H9 (cell line): ENCODE results near the gene LDB2. TPM values are rescaled to one million over a fixed set of nuclear protein-coding genes. Genes with fewer than 3 reads are reported as not detected.

ENCODE experiments used
- DNase-seq: peaks from one replicate; pipeline ENCODE4 v3.0.0-alpha.2; 2017
- H2AFZ ChIP-seq: one replicate; pipeline ENCODE4 v1.6.1; 2013; ENCODE audit warnings: mild to moderate bottlenecking, low read length, control low read depth, moderate library complexity
- H2AK5ac ChIP-seq: 2 replicates; pipeline ENCODE4 v1.6.1; 2013; ENCODE audit warnings: low read length, control low read depth, mixed read lengths; ENCODE audit not compliant: insufficient read length
- H2BK120ac ChIP-seq: one replicate; pipeline ENCODE4 v1.6.1; 2013; ENCODE audit warnings: low read depth, mild to moderate bottlenecking, low read length, control low read depth, inconsistent platforms; ENCODE audit not compliant: poor library complexity, severe bottlenecking
- H2BK12ac ChIP-seq: 2 replicates; pipeline ENCODE4 v1.6.1; 2013; ENCODE audit warnings: low read length, control low read depth, mixed read lengths, low read depth; ENCODE audit not compliant: insufficient read length
- H2BK15ac ChIP-seq: 2 replicates; pipeline ENCODE4 v1.6.1; 2013; ENCODE audit warnings: low read depth, low read length, control low read depth
- H2BK20ac ChIP-seq: one replicate; pipeline ENCODE4 v1.6.1; 2013; ENCODE audit warnings: low read depth, mild to moderate bottlenecking, low read length, control low read depth, inconsistent platforms; ENCODE audit not compliant: poor library complexity, severe bottlenecking
- H2BK5ac ChIP-seq: 2 replicates; pipeline ENCODE4 v1.6.1; 2013; ENCODE audit warnings: low read length, control low read depth, mixed read lengths; ENCODE audit not compliant: insufficient read length
- H3K14ac ChIP-seq: 2 replicates; pipeline ENCODE4 v1.6.1; 2013; ENCODE audit warnings: low read length, control low read depth; ENCODE audit not compliant: insufficient read depth
- H3K18ac ChIP-seq: 2 replicates; pipeline ENCODE4 v1.6.1; 2013; ENCODE audit warnings: low read depth, mild to moderate bottlenecking, mixed read lengths, low read length, control low read depth; ENCODE audit not compliant: insufficient read length
- H3K23ac ChIP-seq: 2 replicates; pipeline ENCODE4 v1.6.1; 2013; ENCODE audit warnings: low read length, control low read depth, mixed read lengths, low read depth; ENCODE audit not compliant: insufficient read length
- H3K23me2 ChIP-seq: 2 replicates; pipeline ENCODE4 v1.6.1; 2013; ENCODE audit warnings: low read depth, mild to moderate bottlenecking, mixed read lengths, low read length, control low read depth; ENCODE audit not compliant: insufficient read length, poor library complexity, severe bottlenecking
- H3K27ac ChIP-seq: 2 replicates; pipeline ENCODE4 v1.5.1; 2013; ENCODE audit warnings: low read length, control low read depth, mixed read lengths, low read depth; ENCODE audit not compliant: insufficient read length
- H3K27me3 ChIP-seq: 2 replicates; pipeline ENCODE4 v1.6.1; 2013; ENCODE audit warnings: low read length, control low read depth, inconsistent platforms; ENCODE audit not compliant: insufficient read depth
- H3K4ac ChIP-seq: 2 replicates; pipeline ENCODE4 v1.6.1; 2013; ENCODE audit warnings: low read depth, mild to moderate bottlenecking, control low read depth, inconsistent platforms, low read length, moderate library complexity
- H3K4me1 ChIP-seq: 2 replicates; pipeline ENCODE4 v1.6.1; 2013; ENCODE audit warnings: low read length, control low read depth, inconsistent platforms; ENCODE audit not compliant: insufficient read depth
- H3K4me2 ChIP-seq: 2 replicates; pipeline ENCODE4 v1.6.1; 2013; ENCODE audit warnings: low read length, control low read depth, mixed read lengths; ENCODE audit not compliant: insufficient read length, insufficient read depth
- H3K56ac ChIP-seq: 2 replicates; pipeline ENCODE4 v1.6.1; 2013; ENCODE audit warnings: low read depth, mild to moderate bottlenecking, mixed read lengths, low read length, control low read depth; ENCODE audit not compliant: insufficient read length
- H3K79me1 ChIP-seq: 2 replicates; pipeline ENCODE4 v1.6.1; 2013; ENCODE audit warnings: low read depth, mild to moderate bottlenecking, moderate library complexity, low read length, control low read depth, inconsistent platforms; ENCODE audit not compliant: insufficient read depth, poor library complexity, severe bottlenecking
- H3K79me2 ChIP-seq: 2 replicates; pipeline ENCODE4 v1.6.1; 2013; ENCODE audit warnings: low read length, control low read depth, inconsistent platforms; ENCODE audit not compliant: insufficient read depth
- H3K9ac ChIP-seq: 2 replicates; pipeline ENCODE4 v1.6.1; 2013; ENCODE audit warnings: low read length, control low read depth, mixed read lengths; ENCODE audit not compliant: insufficient read length; ENCODE audit errors: extremely low read depth
- H3K9me3 ChIP-seq: one replicate; pipeline ENCODE4 v1.6.1; 2013; ENCODE audit warnings: low read depth, low read length, inconsistent platforms; ENCODE audit not compliant: control insufficient read depth
- H3T11ph ChIP-seq: one replicate; pipeline ENCODE4 v1.6.1; 2013; ENCODE audit warnings: mild to moderate bottlenecking, low read length, control low read depth, inconsistent platforms
- H4K20me1 ChIP-seq: one replicate; pipeline ENCODE4 v1.6.1; 2013; ENCODE audit not compliant: control insufficient read depth, insufficient read length, insufficient read depth
- H4K5ac ChIP-seq: 2 replicates; pipeline ENCODE4 v1.6.1; 2013; ENCODE audit warnings: low read depth, mild to moderate bottlenecking, mixed read lengths, low read length, control low read depth; ENCODE audit not compliant: insufficient read length
- H4K8ac ChIP-seq: replicated peaks from 2 replicates; pipeline ENCODE4 v1.6.1; 2013; ENCODE audit warnings: low read length, control low read depth, mixed read lengths, low read depth; ENCODE audit not compliant: insufficient read length
- H4K91ac ChIP-seq: 2 replicates; pipeline ENCODE4 v1.6.1; 2013; ENCODE audit warnings: low read depth, mild to moderate bottlenecking, moderate library complexity, mixed read lengths, low read length, control low read depth; ENCODE audit not compliant: insufficient read length
- H3K27ac Mint-ChIP-seq, 3 experiments: 2 replicates in 2 of 3; 3 replicates in 1 of 3; pipeline ENCODE4 v1.8.0; 2020 to 2021; ENCODE audit warnings: mixed read lengths in 3 of 3, mild to moderate bottlenecking in 1 of 3, moderate library complexity in 1 of 3
- H3K27me3 Mint-ChIP-seq: 2 replicates; pipeline ENCODE4 v1.8.0; 2021; ENCODE audit warnings: low read depth, mild to moderate bottlenecking, moderate library complexity, mixed read lengths
- H3K36me3 Mint-ChIP-seq, 3 experiments: 2 replicates in 2 of 3; 3 replicates in 1 of 3; pipeline ENCODE4 v1.8.0; 2020 to 2021; ENCODE audit warnings: low read depth in 3 of 3, mixed read lengths in 3 of 3; ENCODE audit not compliant: insufficient read depth in 1 of 3
- H3K4me1 Mint-ChIP-seq, 2 experiments: 2 replicates each; pipeline ENCODE4 v1.8.0; 2020; ENCODE audit warnings: mixed read lengths in 2 of 2
- H3K4me3 Mint-ChIP-seq, 2 experiments: 2 replicates in 1 of 2; 3 replicates in 1 of 2; pipeline ENCODE4 v1.8.0; 2020 to 2021; ENCODE audit warnings: mild to moderate bottlenecking in 2 of 2, mixed read lengths in 2 of 2, moderate library complexity in 1 of 2
- H3K9me3 Mint-ChIP-seq, 2 experiments: 2 replicates in 1 of 2; 3 replicates in 1 of 2; pipeline ENCODE4 v1.8.0; 2020; ENCODE audit warnings: mild to moderate bottlenecking in 2 of 2, mixed read lengths in 2 of 2, moderate library complexity in 1 of 2
- CTCF ChIP-seq: fragments of 200-600 bp; sonication (generic); conservative IDR thresholded peaks from 3 replicates; pipeline ENCODE4 v1.8.0; 2021; ENCODE audit warnings: antibody characterized with exemption, mild to moderate bottlenecking
- WGBS: extraction: QIAGEN DNeasy Blood & Tissue Kit; methylation state at CpG from one replicate; pipeline ENCODE4 v1.1.7; 2013; ENCODE audit warnings: missing lambda C conversion rate, low lambda C conversion rate, mixed read lengths; ENCODE audit not compliant: insufficient read length; ENCODE audit errors: extremely low coverage; 5-methylcytosine and 5-hydroxymethylcytosine counted together
- total RNA-seq: library from RNA; stranded (reverse); gene quantifications from 2 replicates; pipeline ENCODE4 v1.2.1, GENCODE V29; 2021

LDB2 gene
- total RNA-seq, 1 experiment from 2014 or later, result 22.5 TPM

- Histone ChIP-seq H3K4me1 (peaks cover 16% of the 10 kb centered on the region; the same call in 1 of the 2 replicates), H3K9ac (no peak overlapping the region), H3K79me2 (no peaks in the 10 kb centered on the region), H3K79me1 (no peaks in the 10 kb centered on the region), H3K18ac (no peak overlapping the region), H3K9me3 (no peaks in the 10 kb centered on the region), H4K91ac (no peak overlapping the region), H2AFZ (no peak overlapping the region), H4K5ac (no peak overlapping the region), H2BK15ac (no peak overlapping the region), H3K14ac (no peak overlapping the region), H3K56ac (no peak overlapping the region), H3T11ph (no peak overlapping the region), H3K4ac (no peak overlapping the region), H3K27ac (no peak overlapping the region), H3K23me2 (no peaks in the 10 kb centered on the region), H4K8ac (no peak overlapping the region), H2AK5ac (no peak overlapping the region), H2BK12ac (no peak overlapping the region), H2BK5ac (no peak overlapping the region), H3K23ac (no peak overlapping the region), H3K27me3 (no peaks in the 10 kb centered on the region), H4K20me1 (no peaks in the 10 kb centered on the region), H3K4me2 (no peak overlapping the region), H2BK120ac (no peak overlapping the region), H2BK20ac (no peak overlapping the region)
- Mint-ChIP-seq H3K27ac (no peak overlapping the region; a peak in 1 of 7 replicates), H3K36me3 (peaks cover 15 to 17% (median 17%) of the 10 kb centered on the region in 3 experiments), H3K4me1 (peaks cover 17 to 24% of the 10 kb centered on the region in 2 experiments), H3K9me3 (peaks cover 0 to under 1% of the 10 kb centered on the region in 2 experiments; a peak in 2 of 5 replicates), H3K4me3 (no peak overlapping the region), H3K27me3 (no peaks in the 10 kb centered on the region)
- no peak for TF ChIP-seq CTCF
- no CpG with 5 or more reads among the region's 10 CpGs for WGBS
- no peak for DNase-seq
Observed at GRCh38 chr4:16779028-16779675, 119.3 kb downstream of the LDB2 start.
